ENCODE results near the gene MCF2L2. TPM values are rescaled to one million over a fixed set of nuclear protein-coding genes. Genes with fewer than 3 reads are reported as not detected.

Gene MCF2L2
- total RNA-seq, 6 experiments from 2014 or later, result 0.14 TPM; not detected in 5

DNA sequence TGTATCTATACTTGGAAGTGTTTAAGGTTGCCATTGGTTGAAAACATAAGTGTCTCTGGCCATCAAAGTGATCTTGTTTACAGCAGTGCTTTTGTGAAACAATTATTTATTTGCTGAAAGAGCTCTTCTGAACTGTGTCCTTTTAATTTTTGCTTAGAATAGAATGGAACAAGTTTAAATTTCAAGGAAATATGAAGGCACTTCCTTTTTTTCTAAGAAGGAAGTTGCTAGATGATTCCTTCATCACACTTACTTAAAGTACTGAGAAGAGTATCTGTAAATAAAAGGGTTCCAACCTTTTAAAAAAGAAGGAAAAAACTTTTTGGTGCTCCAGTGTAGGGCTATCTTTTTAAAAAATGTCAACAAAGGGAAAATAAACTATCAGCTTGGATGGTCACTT is 155.6 kb downstream of the MCF2L2 start:
- DNase-seq, result no peak
- no peaks in the 10 kb centered on the region for H3K36me3 Mint-ChIP-seq (ENCODE audit: low read depth)
- H3K4me3 Mint-ChIP-seq, result no peak overlapping the region
- H3K9me3 Mint-ChIP-seq, result no peaks in the 10 kb centered on the region
- peaks cover 18% of the 10 kb centered on the region for H3K27me3 Mint-ChIP-seq (ENCODE audit: insufficient read depth)
- TF ChIP-seq, protein P1, sequence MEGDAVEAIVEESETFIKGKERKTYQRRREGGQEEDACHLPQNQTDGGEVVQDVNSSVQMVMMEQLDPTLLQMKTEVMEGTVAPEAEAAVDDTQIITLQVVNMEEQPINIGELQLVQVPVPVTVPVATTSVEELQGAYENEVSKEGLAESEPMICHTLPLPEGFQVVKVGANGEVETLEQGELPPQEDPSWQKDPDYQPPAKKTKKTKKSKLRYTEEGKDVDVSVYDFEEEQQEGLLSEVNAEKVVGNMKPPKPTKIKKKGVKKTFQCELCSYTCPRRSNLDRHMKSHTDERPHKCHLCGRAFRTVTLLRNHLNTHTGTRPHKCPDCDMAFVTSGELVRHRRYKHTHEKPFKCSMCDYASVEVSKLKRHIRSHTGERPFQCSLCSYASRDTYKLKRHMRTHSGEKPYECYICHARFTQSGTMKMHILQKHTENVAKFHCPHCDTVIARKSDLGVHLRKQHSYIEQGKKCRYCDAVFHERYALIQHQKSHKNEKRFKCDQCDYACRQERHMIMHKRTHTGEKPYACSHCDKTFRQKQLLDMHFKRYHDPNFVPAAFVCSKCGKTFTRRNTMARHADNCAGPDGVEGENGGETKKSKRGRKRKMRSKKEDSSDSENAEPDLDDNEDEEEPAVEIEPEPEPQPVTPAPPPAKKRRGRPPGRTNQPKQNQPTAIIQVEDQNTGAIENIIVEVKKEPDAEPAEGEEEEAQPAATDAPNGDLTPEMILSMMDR (IDR thresholded peaks at IDR 0.05), result no peak
- peaks cover 9% of the 10 kb centered on the region; the same call in 1 of the 2 replicates for H3K4me1 Mint-ChIP-seq (ENCODE audit: low read depth)
- no peak overlapping the region for H3K27ac Mint-ChIP-seq

DNA sequence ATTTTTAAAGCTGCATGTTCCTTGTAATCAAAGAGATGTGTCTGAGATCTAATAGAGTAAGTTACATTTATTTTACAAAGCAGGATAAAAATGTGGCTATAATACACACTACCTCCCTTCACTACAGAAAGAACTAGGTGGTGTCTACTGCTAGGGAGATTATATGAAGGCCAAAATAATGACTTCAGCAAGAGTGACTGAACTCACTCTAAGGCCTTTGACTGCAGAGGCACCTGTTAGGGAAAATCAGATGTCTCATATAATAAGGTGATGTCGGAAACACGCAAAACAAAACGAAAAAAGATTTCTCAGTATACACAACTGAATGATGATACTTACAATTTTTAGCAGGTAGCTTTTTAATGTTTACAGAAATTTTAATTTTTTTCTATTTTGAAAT is 156.3 kb downstream of the MCF2L2 start:
- no peaks in the 10 kb centered on the region for H3K9me3 Mint-ChIP-seq
- TF ChIP-seq, protein P1 (IDR thresholded peaks at IDR 0.05), result no peak
- H3K27ac Mint-ChIP-seq, result no peak overlapping the region
- no peak overlapping the region for H3K4me3 Mint-ChIP-seq
- peaks cover 22% of the 10 kb centered on the region for H3K27me3 Mint-ChIP-seq (ENCODE audit: insufficient read depth)
- peaks cover 9% of the 10 kb centered on the region; the same call in 1 of the 2 replicates for H3K4me1 Mint-ChIP-seq (ENCODE audit: low read depth)
- H3K36me3 Mint-ChIP-seq (ENCODE audit: low read depth), result no peaks in the 10 kb centered on the region
- no peak for DNase-seq

DNA sequence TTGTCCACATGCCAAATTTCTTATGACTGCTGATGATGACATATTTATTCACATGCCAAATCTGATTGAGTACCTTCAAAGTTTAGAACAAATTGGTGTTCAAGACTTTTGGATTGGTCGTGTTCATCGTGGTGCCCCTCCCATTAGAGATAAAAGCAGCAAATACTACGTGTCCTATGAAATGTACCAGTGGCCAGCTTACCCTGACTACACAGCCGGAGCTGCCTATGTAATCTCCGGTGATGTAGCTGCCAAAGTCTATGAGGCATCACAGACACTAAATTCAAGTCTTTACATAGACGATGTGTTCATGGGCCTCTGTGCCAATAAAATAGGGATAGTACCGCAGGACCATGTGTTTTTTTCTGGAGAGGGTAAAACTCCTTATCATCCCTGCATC is 158.1 kb downstream of the MCF2L2 start:
- H3K4me1 Mint-ChIP-seq (ENCODE audit: low read depth), result peaks cover 9% of the 10 kb centered on the region; the same call in 1 of the 2 replicates
- no peak for DNase-seq
- TF ChIP-seq, protein P1 (IDR thresholded peaks at IDR 0.05), result no peak
- no peak overlapping the region for H3K27ac Mint-ChIP-seq
- H3K36me3 Mint-ChIP-seq (ENCODE audit: low read depth), result no peaks in the 10 kb centered on the region
- peaks cover 23% of the 10 kb centered on the region for H3K27me3 Mint-ChIP-seq (ENCODE audit: insufficient read depth)
- no peaks in the 10 kb centered on the region for H3K9me3 Mint-ChIP-seq
- H3K4me3 Mint-ChIP-seq, result no peak overlapping the region

DNA sequence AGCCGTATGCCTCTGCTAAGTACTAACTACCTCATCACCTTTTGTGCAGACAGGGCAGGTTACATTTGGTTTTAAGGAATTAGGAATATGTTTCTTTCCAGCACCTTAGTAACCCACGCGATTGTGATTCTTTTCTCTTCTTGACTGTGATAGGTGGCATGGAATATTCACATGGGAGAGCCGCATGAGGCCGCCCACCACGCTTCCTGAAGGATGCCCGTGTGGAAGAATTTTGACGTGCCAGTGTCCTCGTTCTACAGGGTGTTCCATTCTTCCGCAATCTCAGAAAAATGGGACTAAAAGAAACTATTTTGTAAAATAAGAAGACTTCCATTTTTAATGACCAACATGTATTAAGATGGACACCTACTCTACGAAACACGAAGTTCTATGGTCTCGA is 159.1 kb downstream of the MCF2L2 start:
- no peak for DNase-seq
- Mint-ChIP-seq H3K9me3 (no peaks in the 10 kb centered on the region), H3K36me3 (ENCODE audit: low read depth) (no peaks in the 10 kb centered on the region), H3K27ac (no peak overlapping the region), H3K27me3 (ENCODE audit: insufficient read depth) (peaks cover 23% of the 10 kb centered on the region), H3K4me3 (no peak overlapping the region), H3K4me1 (ENCODE audit: low read depth) (no peaks in the 10 kb centered on the region)
- TF ChIP-seq, protein P1 (IDR thresholded peaks at IDR 0.05), result no peak

DNA sequence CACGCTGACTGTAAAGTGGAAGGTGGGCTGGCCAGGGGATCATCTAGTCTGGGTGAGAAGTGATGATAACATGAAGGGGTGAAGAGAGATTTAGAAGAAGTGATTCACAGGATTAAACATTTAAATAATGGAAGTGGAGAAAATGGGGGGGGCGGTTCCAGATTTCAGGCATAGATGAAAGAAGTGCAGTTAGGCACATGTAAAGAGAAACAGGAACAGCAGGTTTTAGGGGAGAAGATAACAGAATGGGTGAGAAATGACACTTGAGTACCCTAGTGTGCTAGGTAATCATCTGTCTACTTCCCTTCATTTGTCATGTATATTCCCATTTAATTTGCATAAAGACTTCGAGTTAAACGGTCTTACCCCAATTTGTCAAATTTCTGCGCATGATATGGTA is 160.1 kb downstream of the MCF2L2 start:
- TF ChIP-seq, protein P1 (IDR thresholded peaks at IDR 0.05), result no peak
- no peaks in the 10 kb centered on the region for H3K4me1 Mint-ChIP-seq (ENCODE audit: low read depth)
- H3K4me3 Mint-ChIP-seq, result no peak overlapping the region
- no peaks in the 10 kb centered on the region for H3K36me3 Mint-ChIP-seq (ENCODE audit: low read depth)
- peaks cover 23% of the 10 kb centered on the region for H3K27me3 Mint-ChIP-seq (ENCODE audit: insufficient read depth)
- no peaks in the 10 kb centered on the region for H3K9me3 Mint-ChIP-seq
- no peak for DNase-seq
- H3K27ac Mint-ChIP-seq, result no peak overlapping the region

DNA sequence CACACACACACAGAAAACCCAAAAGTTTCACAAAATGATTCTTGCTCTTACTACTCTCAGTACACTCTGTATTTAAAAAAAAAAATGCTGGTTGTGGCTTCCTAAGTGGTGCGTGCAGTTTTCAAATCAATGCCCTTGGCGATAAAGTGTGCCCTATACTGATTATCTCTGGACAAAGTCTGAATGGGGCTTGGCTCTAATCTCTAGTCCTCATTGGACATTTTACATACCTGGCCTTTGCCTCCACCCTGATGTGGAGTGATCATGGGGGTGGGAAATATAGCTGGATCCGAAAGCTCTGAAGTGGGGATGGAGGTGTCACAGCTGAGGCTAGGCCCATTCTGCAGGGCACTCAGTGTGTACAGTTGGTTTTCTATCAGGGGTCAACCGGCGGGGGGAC is 161.3 kb downstream of the MCF2L2 start:
- no peak for DNase-seq
- Mint-ChIP-seq H3K27me3 (ENCODE audit: insufficient read depth) (peaks cover 29% of the 10 kb centered on the region), H3K4me3 (no peak overlapping the region), H3K9me3 (no peaks in the 10 kb centered on the region), H3K4me1 (ENCODE audit: low read depth) (no peaks in the 10 kb centered on the region), H3K36me3 (ENCODE audit: low read depth) (no peaks in the 10 kb centered on the region), H3K27ac (no peak overlapping the region)
- TF ChIP-seq, protein P1 (IDR thresholded peaks at IDR 0.05), result no peak
